ENCODE results near the gene DNAJB1. TPM values are rescaled to one million over a fixed set of nuclear protein-coding genes. Genes with fewer than 3 reads are reported as not detected.

DNAJB1 gene
- total and polyA plus RNA-seq, 2 of the 13 experiments (the other 11 are each of a cell fraction or from before 2014, with no cell fraction given), result 87.5 to 97.3 TPM

- TF ChIP-seq ZKSCAN5 (CRISPR knock-in tag; IDR thresholded peaks at IDR 0.05) (no peak), FOXK2 (IDR thresholded peaks at IDR 0.05) (no peak), MTF2 (CRISPR knock-in tag; IDR thresholded peaks at IDR 0.05; ENCODE audit: borderline replicate concordance) (no peak), HNRNPK (IDR thresholded peaks at IDR 0.05; ENCODE audit: low read depth, low read length, poor library complexity, severe bottlenecking) (no peak), CBX1 (IDR thresholded peaks at IDR 0.05; ENCODE audit: low read depth) (no peak), DMAP1 (CRISPR knock-in tag; IDR thresholded peaks at IDR 0.05) (peak; percentile 35; the same call in 1 of the 2 replicates), ZXDC (CRISPR knock-in tag; IDR thresholded peaks at IDR 0.05) (no peak), ZNF101 (CRISPR knock-in tag; IDR thresholded peaks at IDR 0.05; ENCODE audit: borderline replicate concordance, low read depth) (no peak), SAP130 (CRISPR knock-in tag; IDR thresholded peaks at IDR 0.05; ENCODE audit: low read depth) (peak; percentile 96), ZFP62 (CRISPR knock-in tag; IDR thresholded peaks at IDR 0.05) (no peak), ZKSCAN1 (IDR thresholded peaks at IDR 0.05; ENCODE audit: low read length) (no peak), SOX13 (IDR thresholded peaks at IDR 0.05) (peak; percentile 55), SOX13 (CRISPR knock-in tag; conservative IDR thresholded peaks at IDR 0.05 in 1 of 2, IDR thresholded peaks at IDR 0.05 in 1 of 2) (peak in 1 of 2 experiments; percentile 91; a peak in 2 of 4 replicates), ZKSCAN8 (CRISPR knock-in tag; IDR thresholded peaks at IDR 0.05; ENCODE audit: borderline replicate concordance) (peak; percentile 46; the same call in 1 of the 2 replicates), RELA (CRISPR knock-in tag; IDR thresholded peaks at IDR 0.05) (0 out of 2 replicates have a peak, but pooled peaks have one; percentile 45), THAP7 (CRISPR knock-in tag; IDR thresholded peaks at IDR 0.05) (no peak), ZFP41 (CRISPR knock-in tag; IDR thresholded peaks at IDR 0.05; ENCODE audit: borderline replicate concordance) (no peak), NRL (CRISPR knock-in tag; IDR thresholded peaks at IDR 0.05; ENCODE audit: borderline replicate concordance) (no peak), HOXA3 (CRISPR knock-in tag; IDR thresholded peaks at IDR 0.05) (peak; percentile 67; the same call in 1 of the 2 replicates), PHF21A (CRISPR knock-in tag; IDR thresholded peaks at IDR 0.05) (peak; percentile 66; the same call in 1 of the 2 replicates), BRD4 (CRISPR knock-in tag; IDR thresholded peaks at IDR 0.05) (no peak), RAD21 (CRISPR knock-in tag; IDR thresholded peaks at IDR 0.05) (no peak), ZNF740 (CRISPR knock-in tag; IDR thresholded peaks at IDR 0.05) (0 out of 2 replicates have a peak, but pooled peaks have one; percentile 8), ZNF335 (CRISPR knock-in tag; IDR thresholded peaks at IDR 0.05) (peak; percentile 36; the same call in 1 of the 2 replicates), ARID5B (CRISPR knock-in tag; IDR thresholded peaks at IDR 0.05) (peak; percentile 88)
Measured at GRCh38 chr19:14519860-14520407, 1.7 kb upstream of the DNAJB1 start (continued).
